Hindlimb muscle (tissue), 1 donor: ENCODE data around the gene MYO1C. TPM values are rescaled to one million over a fixed set of nuclear protein-coding genes. Genes with fewer than 3 reads are reported as not detected.
"Not testable (repeated sequence)": the region's sequence is repeated elsewhere in the genome, so short reads cannot be mapped to it uniquely, and the experiment has no call there.

Source experiments
- DNase-seq: peaks from one replicate; pipeline ENCODE4 v3.0.0-alpha.2; 2013
- polyA plus RNA-seq: library from polyadenylated mRNA; unstranded; fragments of 120-200 nt; gene quantifications from one replicate; pipeline ENCODE4 v1.2.1, GENCODE V29; 2013; ENCODE audit not compliant: insufficient read length

Gene MYO1C, protein sequence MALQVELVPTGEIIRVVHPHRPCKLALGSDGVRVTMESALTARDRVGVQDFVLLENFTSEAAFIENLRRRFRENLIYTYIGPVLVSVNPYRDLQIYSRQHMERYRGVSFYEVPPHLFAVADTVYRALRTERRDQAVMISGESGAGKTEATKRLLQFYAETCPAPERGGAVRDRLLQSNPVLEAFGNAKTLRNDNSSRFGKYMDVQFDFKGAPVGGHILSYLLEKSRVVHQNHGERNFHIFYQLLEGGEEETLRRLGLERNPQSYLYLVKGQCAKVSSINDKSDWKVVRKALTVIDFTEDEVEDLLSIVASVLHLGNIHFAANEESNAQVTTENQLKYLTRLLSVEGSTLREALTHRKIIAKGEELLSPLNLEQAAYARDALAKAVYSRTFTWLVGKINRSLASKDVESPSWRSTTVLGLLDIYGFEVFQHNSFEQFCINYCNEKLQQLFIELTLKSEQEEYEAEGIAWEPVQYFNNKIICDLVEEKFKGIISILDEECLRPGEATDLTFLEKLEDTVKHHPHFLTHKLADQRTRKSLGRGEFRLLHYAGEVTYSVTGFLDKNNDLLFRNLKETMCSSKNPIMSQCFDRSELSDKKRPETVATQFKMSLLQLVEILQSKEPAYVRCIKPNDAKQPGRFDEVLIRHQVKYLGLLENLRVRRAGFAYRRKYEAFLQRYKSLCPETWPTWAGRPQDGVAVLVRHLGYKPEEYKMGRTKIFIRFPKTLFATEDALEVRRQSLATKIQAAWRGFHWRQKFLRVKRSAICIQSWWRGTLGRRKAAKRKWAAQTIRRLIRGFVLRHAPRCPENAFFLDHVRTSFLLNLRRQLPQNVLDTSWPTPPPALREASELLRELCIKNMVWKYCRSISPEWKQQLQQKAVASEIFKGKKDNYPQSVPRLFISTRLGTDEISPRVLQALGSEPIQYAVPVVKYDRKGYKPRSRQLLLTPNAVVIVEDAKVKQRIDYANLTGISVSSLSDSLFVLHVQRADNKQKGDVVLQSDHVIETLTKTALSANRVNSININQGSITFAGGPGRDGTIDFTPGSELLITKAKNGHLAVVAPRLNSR
- polyA plus RNA-seq: 105 TPM

DNA sequence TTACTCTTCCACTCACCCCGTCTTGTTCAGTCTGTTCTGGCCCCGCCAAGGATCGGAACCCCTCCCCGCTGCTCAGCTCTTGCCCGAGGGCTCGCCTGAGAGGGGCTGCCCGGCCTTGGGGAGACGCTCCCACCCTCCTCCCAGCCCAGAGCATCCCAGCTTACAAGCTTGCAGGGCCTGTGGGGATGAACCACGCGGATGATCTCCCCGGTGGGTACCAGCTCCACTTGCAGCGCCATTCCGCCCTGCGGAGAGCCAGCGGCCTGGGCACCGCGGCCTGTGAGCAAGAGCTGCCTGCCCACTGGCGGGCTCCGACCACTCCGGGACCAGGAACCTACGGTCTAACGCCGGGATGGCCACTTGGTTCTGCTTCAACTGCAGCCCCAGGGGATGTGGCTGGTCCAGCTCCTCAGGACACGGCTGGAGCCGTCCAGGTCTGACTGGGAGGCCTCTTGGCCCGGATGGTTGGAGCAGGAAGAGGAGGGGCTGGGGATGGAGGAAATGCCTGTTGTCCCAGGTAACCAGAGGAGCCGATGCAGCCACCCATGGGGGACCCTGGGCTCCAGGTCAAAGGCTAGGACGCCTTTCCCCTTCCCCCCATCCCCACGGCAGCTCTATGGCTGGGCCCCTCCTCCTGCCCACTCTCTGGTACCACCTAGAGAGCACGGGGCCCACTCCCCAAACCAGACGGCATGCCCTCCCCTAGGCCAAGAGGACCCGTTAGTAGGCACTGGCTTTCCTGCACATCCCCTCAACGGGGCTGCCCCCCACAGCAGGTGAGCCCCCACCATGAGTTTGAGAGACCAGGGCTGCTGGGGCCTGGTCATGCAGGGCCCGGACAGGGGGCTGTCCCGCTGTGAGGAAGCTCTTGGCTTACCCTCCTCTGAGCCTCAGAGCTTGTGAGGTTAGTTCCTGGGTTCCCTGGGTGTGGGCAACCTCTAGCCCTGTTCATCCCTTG is at the start of gene MYO1C:
TSS of gene MYO1C (minus strand) at position 438 of the 958 bp plus-strand sequence. CDS start at position 239, 199 bp downstream.
- DNase-seq: no peak

DNA sequence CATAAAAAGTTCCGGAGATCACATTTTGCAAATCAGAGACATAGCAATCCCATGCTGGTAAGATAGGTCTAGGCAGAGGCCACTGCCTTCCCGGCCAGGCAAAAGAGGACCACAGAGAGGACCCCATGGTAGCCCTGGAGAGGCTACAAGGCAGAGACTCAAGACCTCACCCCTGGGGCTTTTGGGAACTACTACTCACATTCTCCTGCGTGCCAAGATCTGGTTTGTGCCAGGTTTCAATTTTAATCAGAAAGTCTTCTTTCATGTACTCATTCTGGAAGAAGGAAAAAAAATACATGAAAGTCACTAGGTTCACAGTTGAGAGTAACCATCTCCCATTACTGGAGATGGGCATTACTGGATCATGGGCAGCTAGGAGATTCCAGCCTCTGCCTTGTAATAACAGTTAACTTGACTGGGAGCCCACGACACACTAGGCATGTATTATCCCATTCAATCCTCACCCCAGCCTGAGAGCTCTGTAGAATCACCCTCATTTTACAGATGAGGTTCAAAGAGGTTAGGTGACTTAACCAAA is 49.0 kb upstream of the MYO1C start:
- DNase-seq: no peak

DNA sequence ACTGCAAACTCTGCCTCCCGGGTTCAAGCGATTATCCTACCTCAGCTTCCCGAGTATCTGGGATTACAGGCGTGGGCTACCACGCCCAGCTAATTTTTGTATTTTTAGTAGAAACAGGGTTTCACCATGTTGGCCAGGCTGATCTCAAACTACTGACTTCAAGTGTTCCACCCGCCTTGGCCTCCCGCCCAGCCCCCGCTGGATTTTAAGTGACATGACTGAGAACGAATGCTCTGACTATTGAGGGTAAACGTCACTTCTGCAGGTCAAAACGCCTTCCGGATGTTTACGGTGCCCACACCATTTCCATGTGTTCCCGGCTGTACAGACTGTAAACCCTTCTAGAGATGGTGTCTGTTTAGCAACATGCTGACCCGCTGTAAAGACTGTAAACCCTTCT is 47.3 kb upstream of the MYO1C start:
- DNase-seq: no peak

DNA sequence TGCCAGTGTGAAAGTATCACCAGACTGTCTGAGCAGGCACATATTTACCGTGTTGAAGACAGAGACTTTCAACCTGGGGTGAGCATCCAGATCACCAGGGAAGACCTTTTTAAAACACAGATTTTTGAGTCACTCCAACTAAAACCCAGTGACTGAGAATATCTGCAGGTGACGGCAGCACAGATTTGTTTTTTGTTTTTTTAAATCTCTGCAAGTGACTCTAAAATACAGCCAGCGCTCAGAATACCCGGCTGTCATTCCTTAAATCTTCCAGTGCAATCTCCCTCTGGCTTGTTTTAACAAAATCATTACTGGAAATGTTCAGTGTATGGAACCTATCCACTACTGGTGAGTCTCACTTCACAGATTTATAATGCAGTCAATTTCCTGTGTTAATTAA is 43.3 kb upstream of the MYO1C start:
- DNase-seq: no peak

DNA sequence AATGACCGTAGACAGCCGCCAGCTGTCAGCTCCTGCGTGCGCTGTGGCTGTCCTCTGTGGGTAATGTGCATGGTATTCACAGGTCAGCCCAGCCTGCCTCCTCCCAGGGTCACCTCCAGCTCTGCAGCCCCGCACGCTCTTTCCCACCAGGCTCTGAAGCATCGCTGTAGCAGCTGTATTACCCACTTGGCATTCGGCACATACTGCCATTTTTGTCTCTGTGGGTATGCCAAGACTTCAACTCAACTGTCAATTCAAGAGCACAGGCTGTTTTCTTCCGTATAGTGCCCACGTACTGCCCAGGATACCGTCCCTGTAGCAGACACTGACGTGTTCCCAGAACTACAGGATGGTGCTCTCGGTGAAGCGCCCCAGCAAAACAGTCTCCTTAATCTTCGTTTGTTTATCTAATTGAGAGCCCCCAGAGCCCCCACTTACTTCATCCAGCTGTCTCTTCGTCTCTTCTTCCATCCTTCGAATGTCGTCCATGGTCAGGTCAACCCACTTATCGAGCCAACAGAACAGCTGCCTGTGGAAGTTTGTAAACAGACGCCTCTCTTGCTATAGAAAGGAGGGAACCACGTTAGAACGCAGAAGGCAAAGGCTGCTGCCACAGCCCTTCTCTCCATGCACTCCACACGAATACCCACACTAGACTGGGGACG is 41.3 kb upstream of the MYO1C start:
- DNase-seq: no peak

DNA sequence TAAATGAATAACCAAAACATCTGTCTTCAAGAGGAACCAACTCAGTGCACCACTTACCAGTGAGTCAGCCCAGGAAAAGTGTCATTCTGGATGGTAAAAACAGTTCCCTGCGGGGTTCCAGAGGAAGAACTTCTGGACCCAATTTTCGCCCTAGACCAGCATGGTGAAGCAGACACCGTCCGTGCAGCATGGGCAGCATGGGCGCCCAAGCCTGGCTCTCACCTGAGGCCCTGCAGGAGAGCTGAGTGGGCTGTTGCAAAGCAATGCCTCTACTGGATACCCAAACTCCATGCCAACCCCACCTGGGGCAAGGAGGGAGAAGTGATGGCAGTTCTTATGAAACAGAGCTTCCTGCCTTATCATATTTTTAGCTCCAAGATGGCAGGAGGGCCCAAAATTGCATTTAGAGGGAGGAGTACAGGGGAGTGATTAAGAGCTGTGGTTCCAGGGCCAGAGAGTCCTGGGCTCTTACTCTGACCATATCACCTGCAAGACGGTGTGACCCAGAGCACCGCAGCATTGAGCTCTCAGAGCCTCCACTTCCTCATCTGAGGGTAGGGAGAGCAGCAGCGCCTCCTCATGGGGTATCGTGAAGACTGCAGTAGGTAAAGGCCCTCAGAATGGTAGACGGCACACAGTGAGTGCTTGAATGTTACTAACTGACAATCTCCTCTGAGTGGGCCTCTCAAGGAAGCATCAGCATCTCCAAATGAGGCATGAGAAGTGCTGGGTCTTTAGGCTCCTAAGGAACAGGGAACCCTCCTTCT is 40.5 kb upstream of the MYO1C start:
- DNase-seq: no peak

DNA sequence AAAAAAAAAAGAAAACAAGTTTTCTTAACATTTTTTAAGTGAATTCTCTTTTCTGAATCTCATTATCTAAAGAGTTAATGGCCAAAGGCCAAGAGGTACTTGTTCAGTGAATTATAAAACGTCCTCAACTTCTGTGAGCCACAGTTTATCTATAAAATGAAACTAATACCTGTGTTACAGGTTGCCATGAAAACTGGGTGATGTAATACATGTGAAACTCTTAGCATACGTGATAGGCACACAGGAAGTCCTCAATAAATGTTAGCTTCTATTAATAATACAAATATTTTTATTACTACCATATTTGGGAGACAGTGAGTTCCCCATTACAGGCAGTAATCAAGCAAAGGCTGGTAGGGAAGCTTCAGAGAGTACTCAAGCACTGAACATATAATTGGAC is 37.4 kb upstream of the MYO1C start:
- no peak for DNase-seq

DNA sequence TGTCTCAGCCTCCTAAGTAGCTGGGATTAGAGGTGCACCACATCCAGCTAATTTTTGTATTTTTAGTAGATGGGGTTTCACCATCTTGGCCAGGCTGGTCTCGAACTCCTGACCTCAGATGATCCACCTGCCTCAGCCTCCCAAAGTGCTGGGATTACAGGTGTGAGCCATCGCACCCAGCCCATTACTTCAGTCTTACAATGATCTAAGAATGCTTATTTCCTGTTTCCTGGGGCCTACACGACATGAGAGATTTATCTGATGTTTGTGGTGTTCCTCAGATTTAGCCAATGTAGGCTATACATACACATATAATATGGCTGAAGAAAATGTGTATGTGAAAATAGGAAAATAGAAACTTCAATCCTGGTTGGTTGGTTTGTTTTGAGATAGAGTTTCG is 34.4 kb upstream of the MYO1C start:
- not testable (repeated sequence) for DNase-seq

DNA sequence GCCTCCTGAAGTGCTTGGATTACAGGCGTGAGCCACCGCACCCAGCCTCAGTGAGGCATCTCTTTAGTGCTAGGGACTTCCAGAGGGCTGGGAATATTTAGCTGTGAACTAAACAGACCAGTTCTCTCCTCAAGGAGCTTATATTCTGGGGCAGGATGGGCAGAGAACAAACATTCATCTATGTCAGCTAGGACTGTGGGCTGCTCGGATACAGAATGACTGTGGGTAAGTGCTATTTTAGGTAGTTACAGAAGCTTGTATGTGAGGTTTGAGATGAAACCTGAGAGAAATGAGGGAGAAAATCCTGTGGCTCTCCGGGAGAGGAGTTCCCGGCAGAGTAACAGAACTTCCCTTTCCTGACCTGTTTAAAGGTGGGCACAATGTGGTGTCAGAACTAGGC is 30.1 kb upstream of the MYO1C start:
- DNase-seq: no peak

DNA sequence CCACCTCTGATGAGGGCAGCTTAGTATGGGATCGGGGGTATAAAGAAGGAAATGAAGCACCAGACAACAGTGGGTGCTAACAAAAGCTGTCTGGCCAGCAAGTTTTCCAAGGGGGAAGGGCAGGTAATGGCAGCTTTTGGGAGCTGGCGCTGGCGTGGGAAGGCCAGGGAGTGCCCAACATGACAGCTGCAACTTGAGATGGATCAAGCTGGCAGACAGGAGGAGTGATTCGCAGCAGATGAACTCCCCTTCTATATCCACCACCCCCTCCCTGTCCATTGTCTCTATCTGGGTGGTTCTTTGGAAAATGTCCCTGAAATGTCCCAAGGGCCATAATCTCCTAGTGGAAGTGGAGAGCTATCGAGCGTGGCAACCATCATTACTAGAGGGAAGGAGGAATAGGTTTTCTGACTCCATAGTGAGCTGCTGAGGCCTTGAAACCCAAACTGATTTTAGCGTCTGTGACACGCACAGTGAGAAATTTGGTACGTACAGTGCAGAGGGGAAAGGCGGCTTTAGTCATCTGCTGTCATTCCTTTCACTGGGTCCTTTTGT is 28.7 kb upstream of the MYO1C start:
- no peak for DNase-seq

DNA sequence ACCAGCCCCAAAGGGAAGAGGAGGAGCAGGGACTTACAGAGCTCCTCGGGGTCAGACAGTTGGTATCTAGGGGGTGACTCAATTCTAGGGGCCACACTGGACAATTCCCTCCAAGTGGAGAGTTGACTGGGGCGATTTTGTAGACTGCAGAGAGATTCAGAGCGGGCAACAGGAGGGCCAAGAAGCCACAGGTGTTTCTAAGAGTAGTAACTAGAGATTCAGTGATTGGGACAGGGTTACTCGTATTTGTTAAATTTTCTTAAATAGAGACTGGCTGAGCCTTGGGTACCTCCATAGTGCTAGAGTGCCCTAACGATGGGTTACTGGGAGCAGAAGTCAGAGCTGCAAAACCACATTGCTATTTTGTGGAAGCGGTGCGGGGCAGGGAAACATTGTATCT is 27.2 kb upstream of the MYO1C start:
- DNase-seq: no peak

DNA sequence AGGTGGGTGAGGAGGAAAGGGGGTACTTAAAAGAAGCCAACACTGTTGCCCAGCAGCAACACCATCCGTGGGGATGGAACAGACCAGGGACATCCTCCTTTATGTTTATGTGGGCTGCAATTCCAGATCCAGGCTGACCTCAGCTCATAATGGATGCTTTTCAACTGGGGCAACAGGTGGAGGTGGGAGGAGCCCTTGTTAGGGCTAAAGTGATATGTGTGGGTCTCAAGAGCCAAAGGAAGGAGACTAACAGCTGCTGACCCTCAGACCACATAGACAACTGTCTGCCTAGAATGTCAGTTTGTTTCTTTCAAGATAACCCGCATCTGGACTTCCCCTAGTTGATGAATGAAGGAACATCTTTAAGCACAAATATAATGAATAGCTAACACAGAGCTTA is 25.9 kb upstream of the MYO1C start:
- no peak for DNase-seq

DNA sequence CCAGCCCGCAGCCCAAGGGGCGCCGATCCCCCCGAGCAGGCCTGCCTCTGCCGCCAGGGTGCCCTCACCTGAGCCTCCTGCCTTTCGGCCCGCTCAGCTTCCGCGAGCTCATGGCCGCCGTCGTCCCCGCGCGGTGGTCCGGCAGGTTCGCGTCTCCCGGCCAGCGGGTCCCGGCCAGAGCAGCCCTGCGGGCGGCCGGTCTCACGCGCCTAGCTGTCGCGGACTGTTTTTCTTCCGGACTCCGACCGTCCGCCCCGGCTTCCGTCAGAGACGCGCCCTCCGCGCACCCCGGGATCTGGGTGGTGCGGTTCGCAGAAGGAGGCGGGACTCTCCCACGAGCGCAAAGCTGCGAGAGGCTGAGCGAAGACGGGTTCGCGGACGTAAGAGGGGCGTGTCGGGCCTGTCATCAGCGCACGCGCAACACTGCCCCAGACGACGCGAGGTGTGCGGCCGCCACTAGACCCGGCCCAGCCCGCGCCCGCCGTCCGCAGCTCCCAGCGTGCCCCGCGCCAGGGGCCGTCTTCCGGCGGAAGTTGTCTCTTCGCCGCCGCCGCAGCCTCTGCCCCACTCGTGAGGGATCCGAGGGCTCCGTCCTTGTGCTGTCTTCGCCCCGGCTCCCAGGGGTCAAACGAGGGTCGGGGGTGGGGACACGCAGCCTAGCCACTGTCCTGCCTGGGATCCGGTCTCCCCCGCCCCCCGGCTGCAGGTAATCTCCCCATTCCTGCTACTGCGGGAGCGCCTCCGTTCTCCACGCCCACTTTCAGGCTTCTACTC is 24.1 kb upstream of the MYO1C start, which contains the start of gene INPP5K:
TSS of gene INPP5K (minus strand) at position 225 of the 774 bp plus-strand sequence. CDS start at position 112, 113 bp downstream.
- DNase-seq: peak; percentile 99

DNA sequence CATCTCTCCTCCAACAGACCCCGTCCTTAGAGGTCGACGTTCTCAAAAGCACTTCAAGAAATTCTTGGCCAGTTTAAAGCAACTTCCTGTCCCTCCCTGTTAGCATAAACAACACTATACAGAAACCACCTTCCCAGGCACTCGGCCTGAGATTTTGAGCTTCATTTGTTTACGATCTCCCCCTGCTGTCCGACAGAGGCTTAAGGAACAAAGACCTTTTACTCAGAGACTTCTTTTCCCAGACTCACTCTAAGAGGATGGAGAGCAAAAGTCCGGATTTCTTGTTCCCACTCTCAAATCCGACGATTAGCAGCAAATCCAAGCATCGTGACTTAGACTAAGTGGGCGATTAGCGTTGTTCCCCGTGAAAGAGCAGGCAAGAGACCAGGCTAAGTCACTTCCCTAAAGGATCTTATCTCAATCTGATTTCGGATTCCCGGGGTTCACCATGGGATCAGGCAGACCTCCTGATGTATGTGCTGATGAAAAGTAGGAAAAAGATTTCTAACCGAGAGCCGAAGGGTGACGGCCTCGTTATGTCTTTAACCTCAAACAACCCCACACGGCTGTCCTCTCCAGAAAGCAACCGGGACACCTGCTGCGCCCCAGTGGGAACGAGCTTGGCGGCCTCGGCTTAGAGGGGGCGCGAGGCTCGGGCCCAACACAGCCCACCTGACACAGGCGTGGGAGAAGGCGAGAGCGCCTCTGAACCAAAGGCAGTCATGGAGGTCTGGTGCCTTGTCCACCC is 23.3 kb upstream of the MYO1C start:
- DNase-seq: peak; percentile 74

DNA sequence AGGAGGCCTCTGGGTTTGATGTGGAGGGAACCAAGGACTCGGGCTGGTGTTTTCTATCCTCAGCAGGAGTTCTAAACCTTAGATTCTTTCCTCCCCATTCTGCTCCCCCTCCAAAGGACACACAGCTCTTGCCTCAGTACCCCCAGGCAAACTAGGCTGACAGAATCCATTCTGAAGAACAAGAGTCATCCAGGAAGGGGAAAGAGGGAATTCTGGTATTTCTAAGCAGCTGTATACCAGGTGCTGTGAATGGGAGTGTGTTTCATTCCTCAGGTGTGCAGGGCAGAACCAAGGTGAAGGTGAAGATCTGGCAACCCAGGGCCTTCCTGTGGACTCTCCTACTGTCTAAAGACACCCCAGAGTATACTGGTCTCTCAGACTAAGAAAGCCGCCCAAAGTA is 19.9 kb upstream of the MYO1C start:
- DNase-seq: no peak

DNA sequence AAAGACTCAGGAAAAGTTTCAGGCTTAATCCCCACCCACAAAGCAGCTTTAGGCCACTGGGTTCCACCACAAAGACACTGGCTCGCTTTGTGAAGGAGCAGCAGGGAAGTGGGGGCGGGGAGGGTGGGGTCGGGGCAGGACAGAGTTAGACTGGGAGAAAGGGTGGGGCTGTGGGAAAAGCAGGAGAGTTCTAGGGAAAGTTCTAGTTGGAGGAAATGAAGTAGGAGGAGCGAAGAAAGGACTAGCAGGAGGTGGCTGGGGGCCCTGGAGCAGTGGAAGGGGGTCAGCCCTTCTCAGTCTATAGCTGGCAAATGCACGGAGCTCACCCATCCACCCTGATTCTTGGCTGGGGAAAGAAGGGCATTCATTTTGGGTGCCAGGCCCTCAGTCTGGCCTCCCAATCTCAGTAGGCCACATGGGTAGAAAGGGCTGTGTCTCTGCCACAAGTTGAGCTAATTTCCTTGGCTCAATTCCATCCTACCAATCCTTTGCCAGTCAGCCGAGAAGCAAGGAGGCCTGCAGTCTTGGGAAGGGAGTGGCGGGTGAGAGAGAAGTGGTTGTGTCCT is 19.4 kb upstream of the MYO1C start:
- no peak for DNase-seq

DNA sequence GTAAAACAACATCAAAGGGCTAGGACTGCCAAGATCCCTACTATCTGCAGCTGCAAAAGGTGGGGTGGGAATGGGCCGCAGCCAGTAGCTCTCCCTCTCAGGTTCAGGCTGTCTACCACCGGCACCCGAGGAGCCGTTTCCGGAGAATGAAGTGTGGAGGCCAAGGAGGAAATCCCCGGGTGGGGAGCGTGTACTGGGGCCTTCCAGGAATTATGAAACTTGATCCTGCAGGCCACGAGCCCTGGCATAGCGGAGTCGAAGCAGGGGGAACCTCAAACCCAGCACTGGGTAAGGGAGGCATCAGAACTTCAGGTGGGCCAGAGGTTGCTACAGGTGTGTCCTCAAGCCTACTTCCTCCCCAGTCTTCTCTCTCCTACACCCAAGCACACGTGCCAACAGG is 18.8 kb upstream of the MYO1C start:
- DNase-seq: no peak

DNA sequence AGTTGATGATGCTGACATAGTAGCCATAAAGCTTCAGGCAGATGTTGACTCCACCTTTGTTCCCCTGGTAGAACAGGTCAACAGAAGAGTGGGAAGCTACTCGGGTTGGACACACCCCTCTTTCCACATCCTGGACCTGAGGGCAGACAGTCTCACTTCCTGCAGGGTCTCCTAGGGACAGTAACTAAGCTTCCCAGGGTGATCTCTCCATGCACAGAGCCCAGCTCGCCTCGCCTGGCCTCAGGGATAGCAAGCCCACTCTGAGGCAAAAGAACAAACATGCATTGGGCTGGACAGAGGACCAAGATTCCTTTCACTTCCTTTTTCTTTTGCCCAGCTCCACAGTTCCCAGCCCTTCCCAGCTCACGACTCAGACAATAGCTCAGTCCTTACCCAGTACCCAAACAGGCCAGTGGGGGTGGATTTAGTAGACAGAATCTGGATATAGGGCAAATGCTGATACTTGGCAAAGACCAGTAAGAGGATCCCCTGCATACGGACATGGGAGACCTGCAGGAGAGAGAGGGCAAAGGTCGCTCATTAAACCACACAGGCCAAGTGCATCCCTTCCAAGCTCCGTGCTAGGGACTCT is 16.9 kb upstream of the MYO1C start:
- DNase-seq: no peak
